ENCODE data around the gene TSKU. TPM values are rescaled to one million over a fixed set of nuclear protein-coding genes. Genes with fewer than 3 reads are reported as not detected.

TSKU gene
- total RNA-seq, 1 experiment from 2014 or later: 40.6 TPM

- peaks cover 34% of the 10 kb centered on the region for H3K4me1 ChIP-seq
- H3K27me3 Mint-ChIP-seq (ENCODE audit: insufficient read depth, unreplicated experiment): no peaks in the 10 kb centered on the region
- no peaks in the 10 kb centered on the region for H3K9me3 Mint-ChIP-seq (ENCODE audit: unreplicated experiment)
- no peak overlapping the region for H3K4me3 ChIP-seq (ENCODE audit: low read depth, low read length)
- no peak for DNase-seq
- no peaks in the 10 kb centered on the region for H3K9me3 ChIP-seq
- ChIA-PET POLR2A (no interaction called here), CTCF (interaction anchor here (0.6 to 1.1 kb wide), 2 partner anchors 10 to 32 kb away, joined by 3 read pairs; no protein-coding TSS in a partner anchor)
- peaks cover 30% of the 10 kb centered on the region for H3K4me1 Mint-ChIP-seq (ENCODE audit: low read depth, unreplicated experiment)
- H3K36me3 Mint-ChIP-seq (ENCODE audit: insufficient read depth, unreplicated experiment): no peaks in the 10 kb centered on the region
- TF ChIP-seq CTCF (IDR thresholded peaks at IDR 0.05; ENCODE audit: insufficient read depth in 1 of 2, low read depth in 1 of 2, low read length in 1 of 2, severe bottlenecking in 1 of 2, unreplicated experiment in 1 of 2): no peak
- BruUV-seq (replicated peaks): no TSS peak
- no peak overlapping the region for H3K27ac Mint-ChIP-seq (ENCODE audit: unreplicated experiment)
- no peak overlapping the region for H3K4me3 Mint-ChIP-seq (ENCODE audit: unreplicated experiment)
- H3K36me3 ChIP-seq (ENCODE audit: control insufficient read depth, insufficient read depth, low read length): no peaks in the 10 kb centered on the region
- H3K27me3 ChIP-seq (replicated peaks; ENCODE audit: control insufficient read depth, insufficient read depth, low read length): no peaks in the 10 kb centered on the region
- intact Hi-C loops (cut with micrococcal nuclease; ENCODE audit: unreplicated experiment): no loop called here
Measured at GRCh38 chr11:76766521-76766920, 16.6 kb upstream of the TSKU start.

- no peak for TF ChIP-seq CTCF (IDR thresholded peaks at IDR 0.05; ENCODE audit: insufficient read depth in 1 of 2, low read depth in 1 of 2, low read length in 1 of 2, severe bottlenecking in 1 of 2, unreplicated experiment in 1 of 2)
- Mint-ChIP-seq H3K36me3 (ENCODE audit: insufficient read depth, unreplicated experiment) (no peaks in the 10 kb centered on the region), H3K27ac (ENCODE audit: unreplicated experiment) (no peak overlapping the region), H3K4me1 (ENCODE audit: low read depth, unreplicated experiment) (peaks cover 42% of the 10 kb centered on the region), H3K27me3 (ENCODE audit: insufficient read depth, unreplicated experiment) (no peaks in the 10 kb centered on the region), H3K9me3 (ENCODE audit: unreplicated experiment) (no peaks in the 10 kb centered on the region), H3K4me3 (ENCODE audit: unreplicated experiment) (no peak overlapping the region)
- Histone ChIP-seq H3K4me3 (ENCODE audit: low read depth, low read length) (no peak overlapping the region), H3K9me3 (no peaks in the 10 kb centered on the region), H3K4me1 (peaks cover 45% of the 10 kb centered on the region), H3K27me3 (replicated peaks; ENCODE audit: control insufficient read depth, insufficient read depth, low read length) (no peaks in the 10 kb centered on the region), H3K36me3 (ENCODE audit: control insufficient read depth, insufficient read depth, low read length) (no peaks in the 10 kb centered on the region)
- BruUV-seq (replicated peaks): no TSS peak
- intact Hi-C loops (cut with micrococcal nuclease; ENCODE audit: unreplicated experiment): loop anchor here (2.0 kb wide), 1 partner anchor 33 kb away; no protein-coding TSS in a partner anchor
- ChIA-PET CTCF (no interaction called here), POLR2A (no interaction called here)
- no peak for DNase-seq
Measured at GRCh38 chr11:76767659-76768058, 15.5 kb upstream of the TSKU start.

GRCh38 chr11:76768088-76768908 is 14.9 kb upstream of the TSKU start:
- no peak overlapping the region for H3K4me3 ChIP-seq (ENCODE audit: low read depth, low read length)
- Mint-ChIP-seq H3K4me3 (ENCODE audit: unreplicated experiment) (no peak overlapping the region), H3K36me3 (ENCODE audit: insufficient read depth, unreplicated experiment) (no peaks in the 10 kb centered on the region), H3K27ac (ENCODE audit: unreplicated experiment) (peak overlapping the region; percentile 22), H3K27me3 (ENCODE audit: insufficient read depth, unreplicated experiment) (no peaks in the 10 kb centered on the region), H3K4me1 (ENCODE audit: low read depth, unreplicated experiment) (peaks cover 46% of the 10 kb centered on the region), H3K9me3 (ENCODE audit: unreplicated experiment) (no peaks in the 10 kb centered on the region)
- intact Hi-C loops (cut with micrococcal nuclease; ENCODE audit: unreplicated experiment): loop anchor here (2.0 kb wide), 1 partner anchor 33 kb away; no protein-coding TSS in a partner anchor
- ChIA-PET POLR2A (no interaction called here), CTCF (no interaction called here)
- H3K9me3 ChIP-seq: no peaks in the 10 kb centered on the region
- BruUV-seq (replicated peaks): no TSS peak
- no peak for TF ChIP-seq CTCF (IDR thresholded peaks at IDR 0.05; ENCODE audit: insufficient read depth in 1 of 2, low read depth in 1 of 2, low read length in 1 of 2, severe bottlenecking in 1 of 2, unreplicated experiment in 1 of 2)
- H3K27me3 ChIP-seq (replicated peaks; ENCODE audit: control insufficient read depth, insufficient read depth, low read length): no peaks in the 10 kb centered on the region
- H3K36me3 ChIP-seq (ENCODE audit: control insufficient read depth, insufficient read depth, low read length): no peaks in the 10 kb centered on the region
- no peak for DNase-seq
- peaks cover 51% of the 10 kb centered on the region for H3K4me1 ChIP-seq

Data from Caco-2 (cell line).